Measurements from ENCODE around the gene ITGA2. TPM values are rescaled to one million over a fixed set of nuclear protein-coding genes. Genes with fewer than 3 reads are reported as not detected.
"Not testable (repeated sequence)": the region's sequence is repeated elsewhere in the genome, so short reads cannot be mapped to it uniquely, and the experiment has no call there.

Gene ITGA2
- total RNA-seq, 4 donors from 2014 or later = 0.07 to 0.41 (median 0.24) TPM

GRCh38 chr5:53109056-53109442 lies 119.9 kb downstream of the ITGA2 start:
- in situ Hi-C loops (cut with MboI; ENCODE audit: low sequenced_read_pairs in 4 of 4) = no loop called here
- intact Hi-C loops (cut with DNase I; ENCODE audit: low total_unique reads) = loop anchor here (5.0 kb wide), 1 partner anchor 307 kb away; no protein-coding TSS in a partner anchor
- Histone ChIP-seq H3K36me3 (peaks cover 0 to 11% of the 10 kb centered on the region in 2 donors), H3K9me3 (no peaks in the 10 kb centered on the region), H3K4me1 (peaks cover 18 to 20% of the 10 kb centered on the region in 2 donors), H3K27ac (peak overlapping the region; percentile 80 to 88 (median 86)), H3K4me3 (peak overlapping the region; percentile 72 to 87 (median 82)), H3K27me3 (no peaks in the 10 kb centered on the region)
- peak; percentile 24 to 42 for ATAC-seq
- TF ChIP-seq, protein P1, sequence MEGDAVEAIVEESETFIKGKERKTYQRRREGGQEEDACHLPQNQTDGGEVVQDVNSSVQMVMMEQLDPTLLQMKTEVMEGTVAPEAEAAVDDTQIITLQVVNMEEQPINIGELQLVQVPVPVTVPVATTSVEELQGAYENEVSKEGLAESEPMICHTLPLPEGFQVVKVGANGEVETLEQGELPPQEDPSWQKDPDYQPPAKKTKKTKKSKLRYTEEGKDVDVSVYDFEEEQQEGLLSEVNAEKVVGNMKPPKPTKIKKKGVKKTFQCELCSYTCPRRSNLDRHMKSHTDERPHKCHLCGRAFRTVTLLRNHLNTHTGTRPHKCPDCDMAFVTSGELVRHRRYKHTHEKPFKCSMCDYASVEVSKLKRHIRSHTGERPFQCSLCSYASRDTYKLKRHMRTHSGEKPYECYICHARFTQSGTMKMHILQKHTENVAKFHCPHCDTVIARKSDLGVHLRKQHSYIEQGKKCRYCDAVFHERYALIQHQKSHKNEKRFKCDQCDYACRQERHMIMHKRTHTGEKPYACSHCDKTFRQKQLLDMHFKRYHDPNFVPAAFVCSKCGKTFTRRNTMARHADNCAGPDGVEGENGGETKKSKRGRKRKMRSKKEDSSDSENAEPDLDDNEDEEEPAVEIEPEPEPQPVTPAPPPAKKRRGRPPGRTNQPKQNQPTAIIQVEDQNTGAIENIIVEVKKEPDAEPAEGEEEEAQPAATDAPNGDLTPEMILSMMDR (IDR thresholded peaks at IDR 0.05 in 4 of 5, conservative IDR thresholded peaks at IDR 0.05 in 1 of 5) = no peak
- TF ChIP-seq POLR2A (IDR thresholded peaks at IDR 0.05) = no peak
- DNase-seq = no peak

DNA sequence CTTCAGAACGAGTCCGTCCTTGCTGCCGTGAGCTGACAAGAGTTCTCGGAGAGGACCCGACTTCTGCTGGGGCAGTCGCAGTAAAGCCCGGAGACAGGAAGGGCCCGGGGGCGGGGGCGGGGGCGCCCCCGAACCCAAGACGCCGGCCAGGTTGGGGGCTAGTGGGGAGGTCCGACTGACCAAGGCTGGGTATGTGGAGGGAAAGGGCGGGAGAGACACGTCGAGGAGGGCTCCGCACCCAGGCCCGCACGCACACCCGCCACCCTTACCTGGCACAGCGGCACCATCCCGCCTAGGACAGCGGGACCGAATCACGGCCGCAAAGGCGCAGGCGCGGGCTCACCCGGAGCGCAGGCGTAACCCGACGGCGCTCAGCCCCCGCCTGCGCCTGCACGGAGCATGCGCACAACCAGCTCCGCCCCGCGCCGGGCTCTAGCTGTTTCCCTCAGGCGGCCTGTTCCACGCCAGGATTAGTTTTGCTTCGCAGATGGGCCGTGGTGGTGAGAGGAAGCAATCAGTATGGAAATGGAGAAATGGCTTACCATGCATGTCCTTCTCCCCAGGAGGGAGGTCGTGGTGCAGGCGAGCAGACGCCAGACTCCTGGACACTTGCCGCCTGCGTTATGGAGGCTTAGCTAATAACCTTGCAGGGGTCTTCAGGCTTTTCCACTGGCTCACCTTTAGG lies 120.4 kb downstream of the ITGA2 start, which contains the start of gene MOCS2:
Gene MOCS2 (minus strand): TSS at position 315 of the 685 bp plus-strand sequence. CDS start 2,583 bp downstream, outside the sequence.
- Histone ChIP-seq H3K4me1 (peaks cover 18 to 20% of the 10 kb centered on the region in 2 donors), H3K27me3 (no peaks in the 10 kb centered on the region), H3K4me3 (peak within 1 kb of the TSS; percentile 72 to 87 (median 82)), H3K27ac (peak within 1 kb of the TSS; percentile 80 to 88 (median 86)), H3K36me3 (peaks cover 0 to 5% of the 10 kb centered on the region in 2 donors), H3K9me3 (no peaks in the 10 kb centered on the region)
- DNase-seq (peak; percentile 77 to 86), ATAC-seq (peak; percentile 92 to 95)
- TF ChIP-seq, protein P1 (IDR thresholded peaks at IDR 0.05 in 4 of 5, conservative IDR thresholded peaks at IDR 0.05 in 1 of 5) = no peak
- TF ChIP-seq POLR2A (IDR thresholded peaks at IDR 0.05) = peak; percentile 59 to 63
- intact Hi-C loops (cut with DNase I; ENCODE audit: low total_unique reads) (loop anchor here (5.0 kb wide), 1 partner anchor 307 kb away; no protein-coding TSS in a partner anchor), in situ Hi-C loops (cut with MboI; ENCODE audit: low sequenced_read_pairs in 4 of 4) (no loop called here)

DNA sequence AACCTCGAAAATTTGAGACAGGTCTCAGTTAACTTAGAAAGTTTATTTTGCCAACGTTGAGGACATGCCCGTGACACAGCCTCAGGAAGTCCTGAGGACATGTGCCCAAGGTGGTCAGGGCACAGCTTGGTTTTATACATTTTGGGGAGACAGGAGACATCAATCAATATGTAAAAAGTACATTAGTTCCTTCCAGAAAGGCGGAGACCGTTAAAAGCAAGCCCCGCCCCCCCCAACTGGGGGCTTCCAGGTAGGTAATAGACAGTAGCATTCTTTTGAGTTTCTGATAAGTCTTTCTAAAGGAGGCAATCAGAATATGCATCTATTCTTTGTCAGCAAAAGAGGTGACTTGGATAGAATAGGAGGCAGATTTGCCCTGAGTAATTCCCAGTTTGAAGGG lies 121.0 kb downstream of the ITGA2 start:
- no peak for DNase-seq
- intact Hi-C loops (cut with DNase I; ENCODE audit: low total_unique reads) (no loop called here), in situ Hi-C loops (cut with MboI; ENCODE audit: low sequenced_read_pairs in 4 of 4) (no loop called here)

GRCh38 chr5:53111139-53111538 lies 122.0 kb downstream of the ITGA2 start:
- Histone ChIP-seq H3K27me3 (no peaks in the 10 kb centered on the region), H3K4me3 (no peak overlapping the region), H3K4me1 (peaks cover 18 to 20% of the 10 kb centered on the region in 2 donors), H3K36me3 (peaks cover 0 to 5% of the 10 kb centered on the region in 2 donors), H3K9me3 (no peaks in the 10 kb centered on the region), H3K27ac (no peak overlapping the region)
- no peak for ATAC-seq
- no peak for DNase-seq
- in situ Hi-C loops (cut with MboI; ENCODE audit: low sequenced_read_pairs in 4 of 4) = no loop called here
- TF ChIP-seq, protein P1 (IDR thresholded peaks at IDR 0.05 in 4 of 5, conservative IDR thresholded peaks at IDR 0.05 in 1 of 5) = no peak
- no peak for TF ChIP-seq POLR2A (IDR thresholded peaks at IDR 0.05)
- intact Hi-C loops (cut with DNase I; ENCODE audit: low total_unique reads) = no loop called here

More for the DNA sequence above, 121.0 kb downstream of the ITGA2 start:
- H3K4me3 ChIP-seq = peak overlapping the region; percentile 72 to 87 (median 82)
- no peaks in the 10 kb centered on the region for H3K27me3 ChIP-seq
- ATAC-seq = peak; percentile 20 to 26
- TF ChIP-seq, protein P1 (IDR thresholded peaks at IDR 0.05 in 4 of 5, conservative IDR thresholded peaks at IDR 0.05 in 1 of 5) = no peak
- no peak for TF ChIP-seq POLR2A (IDR thresholded peaks at IDR 0.05)
- no peaks in the 10 kb centered on the region for H3K9me3 ChIP-seq
- H3K36me3 ChIP-seq = peaks cover 0 to 5% of the 10 kb centered on the region in 2 donors
- H3K4me1 ChIP-seq = peaks cover 18 to 20% of the 10 kb centered on the region in 2 donors
- H3K27ac ChIP-seq = peak overlapping the region; percentile 80 to 88 (median 86)

- H3K27me3 ChIP-seq; H3K9me3 ChIP-seq; ATAC-seq; DNase-seq; intact Hi-C loops (cut with DNase I; ENCODE audit: low total_unique reads); H3K36me3 ChIP-seq; H3K4me3 ChIP-seq; H3K27ac ChIP-seq; in situ Hi-C loops (cut with MboI; ENCODE audit: low sequenced_read_pairs in 4 of 4): not testable (repeated sequence)
- peaks cover 18 to 20% of the 10 kb centered on the region in 2 donors for H3K4me1 ChIP-seq
Measured at GRCh38 chr5:53112307-53112706, 123.2 kb downstream of the ITGA2 start.
